Measurements from ENCODE around the gene HYLS1.

GRCh38 chr11:125949271-125950177 is 62.1 kb downstream of the HYLS1 start:
- TF ChIP-seq, protein P1, sequence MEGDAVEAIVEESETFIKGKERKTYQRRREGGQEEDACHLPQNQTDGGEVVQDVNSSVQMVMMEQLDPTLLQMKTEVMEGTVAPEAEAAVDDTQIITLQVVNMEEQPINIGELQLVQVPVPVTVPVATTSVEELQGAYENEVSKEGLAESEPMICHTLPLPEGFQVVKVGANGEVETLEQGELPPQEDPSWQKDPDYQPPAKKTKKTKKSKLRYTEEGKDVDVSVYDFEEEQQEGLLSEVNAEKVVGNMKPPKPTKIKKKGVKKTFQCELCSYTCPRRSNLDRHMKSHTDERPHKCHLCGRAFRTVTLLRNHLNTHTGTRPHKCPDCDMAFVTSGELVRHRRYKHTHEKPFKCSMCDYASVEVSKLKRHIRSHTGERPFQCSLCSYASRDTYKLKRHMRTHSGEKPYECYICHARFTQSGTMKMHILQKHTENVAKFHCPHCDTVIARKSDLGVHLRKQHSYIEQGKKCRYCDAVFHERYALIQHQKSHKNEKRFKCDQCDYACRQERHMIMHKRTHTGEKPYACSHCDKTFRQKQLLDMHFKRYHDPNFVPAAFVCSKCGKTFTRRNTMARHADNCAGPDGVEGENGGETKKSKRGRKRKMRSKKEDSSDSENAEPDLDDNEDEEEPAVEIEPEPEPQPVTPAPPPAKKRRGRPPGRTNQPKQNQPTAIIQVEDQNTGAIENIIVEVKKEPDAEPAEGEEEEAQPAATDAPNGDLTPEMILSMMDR (conservative IDR thresholded peaks at IDR 0.05) = no peak
- no peak for TF ChIP-seq EZH2 (IDR thresholded peaks at IDR 0.05; ENCODE audit: low read depth)
